A204.1 (cell line): ENCODE results near the gene CEP72.

Experiments
- FAIRE-seq: peaks from 2 replicates; lab custom pipeline; 2012; peaks lifted over from hg19 to GRCh38; lab: Jason Lieb, UNC

CEP72 gene

GRCh38 chr5:661891-662750 is 50.0 kb downstream of the CEP72 start:
- no peak for FAIRE-seq

DNA sequence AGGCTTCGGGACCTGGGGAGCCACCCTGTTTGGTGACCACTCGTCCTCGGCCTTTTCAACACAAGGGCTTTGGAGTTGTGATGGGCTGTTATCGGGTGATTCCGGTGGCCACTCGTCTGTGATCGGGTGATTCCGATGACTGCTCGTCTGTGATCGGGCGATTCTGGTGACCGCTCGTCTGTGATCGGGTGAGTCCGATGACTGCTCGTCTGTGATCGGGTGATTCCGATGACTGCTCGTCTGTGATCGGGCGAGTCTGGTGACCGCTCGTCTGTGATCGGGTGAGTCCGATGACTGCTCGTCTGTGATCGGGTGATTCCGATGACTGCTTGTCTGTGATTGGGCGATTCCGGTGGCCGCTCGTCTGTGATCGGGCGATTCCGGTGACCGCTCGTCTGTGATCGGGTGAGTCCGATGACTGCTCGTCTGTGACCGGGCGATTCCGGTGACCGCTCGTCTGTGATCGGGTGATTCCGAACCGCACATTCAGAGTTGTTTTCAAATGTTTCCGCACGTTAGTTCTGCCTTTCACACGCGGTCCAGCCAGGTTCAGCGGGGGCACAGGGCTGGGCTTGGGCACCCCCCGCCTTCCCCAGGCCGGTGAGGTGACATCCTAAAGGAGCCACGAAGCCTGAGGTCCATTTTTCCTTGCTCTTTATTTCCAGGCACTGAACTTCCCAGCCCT is 50.8 kb downstream of the CEP72 start:
- no peak for FAIRE-seq

DNA sequence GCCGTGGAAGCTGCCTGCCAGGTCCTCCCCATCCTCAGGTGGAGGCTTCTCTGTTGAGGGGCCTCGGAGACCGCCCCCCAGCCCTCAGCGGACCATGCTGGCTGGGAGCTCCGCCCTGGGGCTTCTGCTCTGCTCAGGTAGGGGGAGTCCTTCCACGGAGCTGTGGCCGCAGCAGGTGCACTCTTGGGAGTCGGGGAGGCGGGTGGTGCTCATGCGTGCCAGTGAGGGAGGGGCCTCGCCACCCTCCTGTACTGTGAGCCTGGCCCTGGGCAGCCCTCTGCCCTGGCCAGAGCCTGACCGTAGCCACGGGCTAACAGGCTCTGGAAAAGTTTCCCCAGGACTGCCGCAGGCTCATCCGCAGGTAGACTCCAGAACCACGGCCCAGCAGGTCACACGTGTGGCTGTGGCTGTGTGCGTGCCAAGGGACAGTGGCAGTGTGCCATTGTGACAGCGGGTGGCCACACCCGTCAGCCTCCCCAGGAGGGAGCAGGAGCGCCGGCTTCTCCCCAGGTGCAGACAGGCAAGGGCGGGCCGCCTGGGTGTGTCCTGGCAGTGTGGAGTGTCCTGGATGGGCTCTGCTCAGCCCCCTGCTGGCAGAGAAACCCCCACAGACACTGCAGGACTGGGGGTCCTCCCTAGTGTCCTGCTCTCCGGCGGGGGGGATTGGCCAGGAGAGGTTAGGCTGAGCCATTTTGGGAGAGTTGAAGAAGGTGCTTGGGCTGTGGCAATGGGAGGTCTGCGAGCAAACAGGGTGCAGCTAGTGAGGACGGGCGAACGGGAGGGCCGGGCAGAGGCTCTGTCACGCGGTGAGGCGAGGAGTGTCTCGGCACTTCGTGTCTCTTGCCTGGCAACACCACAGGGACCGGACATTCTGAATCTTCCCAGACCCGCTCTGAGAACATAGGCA is 51.5 kb downstream of the CEP72 start:
- FAIRE-seq = no peak

- FAIRE-seq = no peak
These were observed 52.3 kb downstream of the CEP72 start for GRCh38 chr5:664343-664993.

- no peak for FAIRE-seq
These were observed 52.8 kb downstream of the CEP72 start for GRCh38 chr5:664994-665360.

- FAIRE-seq = no peak
These were observed 53.4 kb downstream of the CEP72 start for GRCh38 chr5:665541-665955.

DNA sequence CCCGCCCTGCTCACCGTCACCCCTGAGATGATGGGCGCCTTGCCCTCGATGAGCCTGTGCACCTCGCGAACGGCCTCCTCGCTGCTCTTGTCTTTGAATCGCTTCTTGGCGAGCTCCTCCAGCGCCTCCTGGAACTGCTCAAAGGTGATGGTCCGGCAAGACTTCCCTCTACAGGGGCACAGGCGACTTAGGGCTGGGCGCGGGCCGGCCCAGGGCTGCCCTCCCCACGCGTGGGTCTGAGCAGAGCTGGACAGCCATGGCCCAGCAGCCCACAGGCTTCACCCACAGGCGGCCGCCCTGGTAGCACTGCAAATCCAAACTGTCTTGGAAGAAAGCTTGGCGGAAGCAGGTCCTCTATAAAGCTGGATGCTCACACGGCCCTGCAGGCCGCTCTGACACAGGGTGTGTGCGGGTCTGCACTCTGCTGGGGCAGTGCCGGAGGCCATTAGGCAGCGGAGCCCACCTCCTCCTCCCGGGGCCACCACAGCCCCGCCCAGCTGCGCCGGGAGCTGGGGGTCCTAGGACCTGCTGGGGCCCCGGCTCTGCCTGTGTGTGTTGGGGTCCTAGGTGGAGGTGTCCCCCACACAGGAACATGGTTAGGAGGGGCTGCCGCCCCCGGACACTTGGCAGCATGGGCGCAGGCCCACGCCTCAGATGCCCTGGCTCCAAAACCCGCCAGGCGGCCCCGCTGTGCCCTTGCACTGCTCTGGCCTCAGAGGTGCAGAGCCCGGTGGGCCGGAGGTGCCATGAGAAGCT is 54.0 kb downstream of the CEP72 start:
- no peak for FAIRE-seq

DNA sequence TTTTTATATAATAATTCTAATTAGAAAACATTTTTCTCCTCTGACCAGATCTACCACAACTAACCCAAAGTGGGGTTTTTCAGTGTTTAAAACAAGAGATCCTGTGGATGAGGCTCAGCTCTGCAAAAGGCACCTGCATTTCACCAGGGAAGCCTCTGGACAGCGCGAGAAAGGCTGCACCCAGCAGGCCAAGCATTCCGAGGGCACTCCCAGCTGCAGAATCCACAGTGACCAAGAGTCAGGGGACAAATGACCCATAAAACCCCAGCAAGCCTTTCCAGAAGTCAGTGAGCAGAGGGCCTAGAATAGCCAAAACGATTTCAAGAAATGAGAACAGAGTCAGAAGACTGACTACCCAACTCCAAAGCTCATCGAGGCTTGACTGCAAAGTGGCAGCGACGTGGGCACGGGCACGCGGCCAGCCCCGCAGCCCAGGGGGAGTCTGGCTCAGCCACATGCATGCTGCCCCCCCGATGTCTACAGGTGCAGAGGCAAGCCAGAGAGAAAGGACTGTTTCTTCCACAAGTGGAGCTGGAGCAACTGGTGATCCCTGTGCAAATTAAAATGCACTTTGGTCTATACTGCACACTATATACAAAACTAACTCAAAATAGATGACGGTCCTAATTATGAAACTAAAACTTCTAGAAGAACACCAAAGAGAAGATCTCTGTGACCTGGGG is 54.8 kb downstream of the CEP72 start:
- no peak for FAIRE-seq

DNA sequence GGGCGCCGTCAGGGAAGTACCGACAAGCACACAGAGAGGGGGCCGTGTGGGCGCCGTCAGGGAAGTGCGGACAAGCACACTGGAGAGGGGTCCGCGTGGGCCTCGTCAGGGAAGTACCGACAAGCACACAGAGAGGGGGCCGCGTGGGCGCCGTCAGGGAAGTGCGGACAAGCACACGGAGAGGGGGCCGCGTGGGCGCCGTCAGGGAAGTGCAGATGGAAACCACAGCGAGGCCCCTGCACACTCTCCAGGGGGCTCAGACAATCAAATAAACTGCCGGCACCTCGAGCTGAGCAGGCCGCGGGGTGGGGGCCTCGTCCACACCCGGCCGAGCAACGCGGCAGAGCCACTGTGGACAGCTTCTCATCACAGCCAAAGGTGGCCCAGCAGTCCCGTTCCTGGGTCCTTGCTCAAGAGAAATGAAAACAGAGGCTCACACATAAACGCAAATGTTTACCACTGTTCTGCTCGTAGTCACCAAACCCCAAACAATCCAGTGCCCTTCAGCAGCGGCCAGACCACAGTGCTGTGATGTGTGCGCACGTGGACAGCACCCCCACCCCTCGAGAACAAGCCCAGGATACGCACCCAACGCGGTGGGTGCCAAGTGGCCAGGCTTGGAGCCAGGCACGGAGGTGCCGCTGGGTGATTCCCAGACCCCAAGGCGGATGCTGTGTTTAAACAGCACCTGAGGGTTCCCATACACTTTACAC is 56.3 kb downstream of the CEP72 start:
- no peak for FAIRE-seq

GRCh38 chr5:669111-669841 is 57.1 kb downstream of the CEP72 start:
- no peak for FAIRE-seq

DNA sequence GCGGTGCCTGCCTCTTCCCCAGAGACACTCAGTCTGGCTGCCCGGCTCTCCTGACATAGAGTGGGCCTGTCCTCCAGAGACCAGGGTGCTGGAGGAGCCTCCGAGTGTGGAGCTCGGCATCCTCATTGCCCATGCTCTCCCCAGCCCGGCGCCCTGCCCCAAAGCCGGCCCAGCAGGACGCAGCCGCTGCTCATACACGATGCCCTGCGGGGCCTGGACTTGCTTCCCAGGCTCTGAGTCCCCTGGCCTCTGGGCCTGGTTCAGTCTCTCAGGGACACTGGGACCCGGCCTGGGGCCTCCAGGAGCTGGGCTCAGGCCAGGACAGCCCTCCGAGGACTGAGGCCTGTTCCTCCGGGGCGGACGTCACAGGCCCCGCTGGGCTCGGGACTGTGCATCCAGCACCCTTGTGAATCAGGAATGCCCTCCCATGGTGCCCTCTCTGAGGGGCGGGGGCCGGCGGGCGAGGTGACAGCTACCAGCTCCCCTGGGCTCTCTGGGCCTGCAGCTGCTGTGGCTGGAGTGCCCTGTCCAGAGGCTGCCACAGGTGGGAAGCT is 57.8 kb downstream of the CEP72 start:
- FAIRE-seq = no peak

DNA sequence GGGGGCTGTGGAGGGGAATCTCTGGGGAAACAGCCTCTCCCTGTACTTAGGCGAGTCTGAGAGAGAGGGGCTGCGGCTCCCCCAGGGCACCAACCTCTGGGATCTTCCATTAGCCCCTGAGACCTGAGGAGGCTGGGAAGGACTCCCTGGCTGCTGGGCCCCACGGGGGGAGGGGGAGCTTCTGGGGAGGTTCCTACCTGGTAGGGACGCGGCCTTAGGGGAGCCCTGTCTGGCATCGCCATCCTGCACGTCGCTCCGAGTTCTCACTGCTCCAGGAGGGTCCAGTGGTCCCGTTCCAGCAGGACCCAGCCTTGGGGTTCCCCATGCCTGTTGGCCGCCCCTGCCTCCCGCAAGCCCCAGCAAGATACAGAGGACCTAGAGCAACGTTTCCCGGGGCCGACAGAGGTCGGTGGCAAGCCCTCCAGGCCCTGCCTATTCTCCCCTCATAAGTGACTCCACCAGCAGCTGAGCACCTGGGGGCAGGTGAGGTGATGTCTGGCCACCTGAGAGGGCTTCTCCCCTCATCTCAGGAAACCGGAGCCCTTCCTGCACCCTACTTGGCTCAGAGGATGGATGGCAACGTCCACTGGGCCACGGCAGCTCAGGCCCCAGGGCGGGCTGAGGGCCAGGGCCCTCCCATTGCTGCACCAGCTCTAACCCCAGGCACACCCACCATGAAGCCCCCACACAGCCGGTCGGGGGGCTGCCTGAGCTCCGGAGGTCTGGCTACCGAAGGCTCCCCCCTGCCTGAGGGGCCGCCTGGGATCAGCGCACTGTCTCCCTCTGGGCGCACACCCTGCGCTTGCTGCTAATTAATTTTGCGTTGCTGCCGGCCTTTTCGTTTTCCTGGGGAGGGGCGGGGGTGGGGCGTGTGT is 58.5 kb downstream of the CEP72 start:
- FAIRE-seq = no peak

DNA sequence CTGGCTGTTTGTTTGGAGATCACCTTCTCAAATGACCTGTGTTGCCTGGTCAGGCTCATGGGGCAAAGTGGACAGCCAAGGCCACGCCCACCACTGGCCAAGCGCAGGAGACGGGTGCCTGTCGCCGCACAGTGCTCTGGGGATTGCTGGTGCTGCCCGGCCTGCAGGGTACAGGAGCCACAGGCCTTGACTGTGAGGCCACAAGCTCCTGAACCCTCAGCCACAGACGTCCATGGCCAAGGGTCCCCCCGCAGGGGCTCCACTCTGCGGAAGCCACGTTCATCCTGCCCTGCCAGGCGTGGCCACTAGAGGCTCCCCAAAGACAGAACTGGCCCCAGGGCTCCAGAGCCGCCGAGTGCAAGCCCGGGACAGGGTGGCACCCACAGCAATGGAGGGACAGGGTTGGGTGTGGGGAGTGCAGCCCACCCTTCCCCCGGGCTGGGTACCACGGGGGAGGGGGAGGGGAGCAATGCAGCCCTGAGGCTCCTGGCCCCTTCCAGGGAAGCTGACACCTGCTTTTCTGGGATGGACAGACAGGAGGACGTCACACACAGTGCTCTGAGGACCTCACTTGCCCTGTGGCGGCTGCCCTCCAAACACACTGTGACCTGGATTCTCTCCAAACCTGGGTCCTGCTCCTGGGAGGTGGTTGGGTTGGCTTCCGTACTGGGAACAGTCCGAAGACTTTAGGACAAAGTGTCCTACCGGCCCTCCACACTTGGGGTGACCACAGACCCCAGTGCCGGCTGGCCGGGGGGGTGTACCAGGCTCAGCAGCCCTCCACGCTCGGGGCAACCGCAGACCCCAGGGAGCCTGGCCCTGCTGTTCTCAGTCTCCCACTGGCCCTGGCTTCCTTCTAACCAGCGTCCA is 59.6 kb downstream of the CEP72 start:
- no peak for FAIRE-seq

DNA sequence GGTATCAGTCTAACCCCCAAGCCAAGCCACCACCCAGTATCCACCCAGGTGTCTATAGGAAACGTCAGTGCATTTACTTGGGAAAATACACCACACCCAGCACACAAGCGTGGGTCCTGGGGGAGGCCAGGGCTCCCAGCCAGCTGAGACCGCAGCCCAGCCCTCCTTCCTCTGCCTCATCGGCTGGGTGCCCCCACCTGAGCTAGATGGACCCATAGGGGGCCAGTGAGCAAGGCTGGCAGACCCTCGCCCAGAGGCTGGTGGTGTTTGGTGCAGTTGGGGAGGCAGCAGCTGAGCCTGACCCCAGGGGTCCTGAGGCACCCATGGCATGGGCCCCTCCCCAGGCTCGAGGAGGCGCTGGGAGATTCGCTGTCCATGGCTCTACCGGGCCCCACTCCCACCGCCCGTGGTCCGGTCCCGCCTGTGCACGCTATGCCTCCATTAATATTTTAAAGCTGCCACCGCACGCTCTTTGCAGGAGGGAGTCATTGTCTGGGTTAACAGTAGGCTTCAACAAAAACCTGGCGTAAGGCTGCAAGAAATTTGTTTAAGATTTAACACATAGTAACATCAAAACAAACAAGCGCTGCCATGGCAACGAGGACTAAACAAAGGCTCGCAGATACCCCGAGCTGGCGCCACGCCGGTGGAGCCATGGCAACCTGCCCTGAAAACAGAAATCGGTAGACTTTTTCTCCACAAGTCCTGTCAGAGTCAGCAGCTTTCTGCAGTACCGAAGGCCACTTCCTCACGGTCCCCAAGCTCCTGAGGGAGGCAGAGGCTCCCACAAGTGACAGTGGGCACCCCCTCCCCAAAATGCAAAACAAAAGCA is 60.4 kb downstream of the CEP72 start:
- FAIRE-seq = no peak

DNA sequence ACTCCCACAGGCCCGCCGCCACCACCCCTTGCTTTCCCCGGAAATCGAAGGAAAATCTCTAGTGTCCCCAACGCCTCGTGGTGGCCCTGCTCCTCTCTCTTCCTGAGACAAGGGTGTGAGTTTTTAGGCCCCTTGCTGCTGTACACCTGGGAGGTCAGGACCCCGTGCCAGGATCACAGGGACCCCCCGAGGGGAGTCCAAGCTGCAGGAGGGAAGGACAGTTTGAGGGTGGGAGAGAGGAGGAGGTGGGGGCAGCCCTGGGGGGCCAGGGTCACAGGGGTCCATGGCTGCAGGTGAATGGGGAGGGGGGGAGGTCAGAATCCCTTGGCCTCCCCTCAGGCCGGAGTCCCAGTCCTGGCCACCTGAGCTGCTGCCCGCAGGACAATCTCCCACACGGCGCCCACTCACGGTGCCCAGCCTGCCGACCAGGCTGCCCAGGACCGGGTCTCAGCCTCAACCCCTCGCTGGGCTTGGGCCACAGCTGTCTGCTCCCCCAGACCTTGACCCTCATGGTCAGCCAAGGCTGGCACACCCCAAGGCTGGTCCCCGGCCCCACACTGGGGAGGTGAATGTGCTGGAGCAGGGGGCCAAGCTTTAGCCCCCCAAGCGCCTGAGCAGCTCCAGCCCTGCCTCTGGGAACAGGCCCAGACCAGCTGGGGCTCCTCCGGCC is 61.2 kb downstream of the CEP72 start:
- no peak for FAIRE-seq
